Inflammatory macrophage (primary cell): Measurements from ENCODE around the gene SCN5A.

Experiments used
- DNase-seq, 2 donors: peaks; one replicate each; pipeline ENCODE4 v3.0.0-alpha.2; 2020 to 2022

Gene SCN5A

DNA sequence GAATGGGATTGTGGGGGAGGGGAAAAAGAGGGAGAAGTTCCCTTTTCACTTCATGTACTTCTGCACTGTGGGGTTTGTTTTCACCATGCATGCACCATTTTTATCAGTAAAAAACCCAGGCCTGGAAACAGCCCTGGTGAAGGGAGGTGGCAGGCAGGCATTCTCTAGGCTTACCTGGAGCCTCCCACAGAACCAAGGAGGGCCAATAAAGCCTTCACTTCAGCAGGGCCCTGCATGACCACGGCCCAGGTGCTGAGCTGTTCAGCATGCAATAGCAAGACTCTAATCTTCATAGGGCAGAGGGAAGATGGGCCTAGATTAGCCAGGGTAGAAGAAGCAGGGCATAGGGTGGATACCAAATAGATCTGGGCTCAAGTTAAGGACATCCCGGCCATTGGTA lies 49.6 kb downstream of the SCN5A start:
- DNase-seq = no peak

DNA sequence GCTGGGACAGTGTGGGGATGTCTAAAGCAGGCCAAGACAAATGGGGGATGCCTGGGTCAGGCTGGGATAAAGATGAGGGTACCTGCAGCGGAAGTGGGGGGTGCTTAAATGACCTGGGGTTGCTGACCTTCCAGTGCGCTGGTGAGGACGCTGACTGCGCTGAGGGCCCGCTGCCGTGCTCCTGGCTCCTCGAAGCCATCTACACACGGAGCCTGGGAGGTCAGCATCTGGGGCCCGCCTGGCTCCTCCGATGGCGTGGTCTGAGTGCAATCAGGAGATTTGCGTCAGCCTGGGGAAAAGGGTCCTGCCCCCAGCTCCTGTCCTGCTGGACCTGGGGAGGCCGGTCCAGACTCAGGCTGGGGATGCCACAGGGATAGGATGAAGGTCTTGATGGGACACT lies 50.7 kb downstream of the SCN5A start:
- no peak for DNase-seq

GRCh38 chr3:38597502-38598060 lies 51.9 kb downstream of the SCN5A start:
- DNase-seq = no peak

- DNase-seq = no peak
Observed at GRCh38 chr3:38595393-38595792, 54.1 kb downstream of the SCN5A start.

GRCh38 chr3:38590521-38590920 lies 59.0 kb downstream of the SCN5A start:
- DNase-seq = no peak

- DNase-seq = no peak
Observed at GRCh38 chr3:38588995-38589937, 60.2 kb downstream of the SCN5A start.

GRCh38 chr3:38588371-38588971 lies 61.0 kb downstream of the SCN5A start:
- DNase-seq = no peak

- no peak for DNase-seq
Observed at GRCh38 chr3:38587548-38588131, 61.8 kb downstream of the SCN5A start.

DNA sequence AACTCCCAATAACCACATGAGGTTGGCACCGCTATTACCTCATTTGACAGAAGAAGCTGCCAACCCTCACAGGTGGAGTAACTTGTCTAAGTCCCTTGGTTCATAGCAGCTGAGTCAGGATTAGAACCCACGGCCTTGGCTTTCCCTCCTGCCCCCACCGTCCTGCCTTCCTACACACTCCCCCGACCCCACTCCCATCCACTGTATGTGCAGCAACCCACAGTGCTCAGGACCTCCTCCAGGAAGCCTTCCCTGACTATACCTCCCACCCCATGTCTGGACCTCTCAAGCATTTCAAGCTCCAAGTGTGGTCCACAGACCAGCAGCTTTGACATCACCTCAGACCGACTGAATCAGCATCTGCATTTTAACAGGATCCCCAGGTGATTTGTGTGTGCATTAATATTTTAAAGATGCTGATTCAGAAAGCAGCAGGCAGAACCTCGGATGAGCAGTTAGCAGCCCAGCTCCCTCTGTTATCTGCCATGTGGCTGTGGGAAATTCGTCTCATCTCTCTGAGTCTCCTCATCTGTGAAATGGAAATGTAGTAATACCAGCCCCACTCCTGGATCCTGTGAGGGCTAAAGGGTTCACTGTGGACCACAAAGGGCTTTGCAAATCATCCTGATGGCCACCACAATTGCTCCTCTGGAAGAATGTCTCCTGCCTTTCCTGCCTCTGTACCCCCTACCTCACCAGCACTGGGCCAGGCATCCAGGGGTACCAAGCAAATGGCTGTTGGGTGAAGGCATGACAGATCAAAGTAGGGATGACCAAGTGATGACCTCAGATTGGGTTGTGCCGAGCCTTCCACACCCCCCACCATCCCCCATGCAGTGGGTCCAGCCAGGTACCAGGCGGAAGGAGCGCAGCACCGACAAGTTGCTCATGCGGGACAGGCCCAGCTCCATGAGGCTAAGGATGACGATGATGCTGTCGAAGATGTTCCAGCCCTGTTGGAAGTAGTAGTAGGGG lies 62.7 kb downstream of the SCN5A start:
- no peak for DNase-seq

GRCh38 chr3:38585791-38586420 lies 63.6 kb downstream of the SCN5A start:
- DNase-seq = no peak

GRCh38 chr3:38583688-38584087 lies 65.8 kb downstream of the SCN5A start:
- no peak for DNase-seq

DNA sequence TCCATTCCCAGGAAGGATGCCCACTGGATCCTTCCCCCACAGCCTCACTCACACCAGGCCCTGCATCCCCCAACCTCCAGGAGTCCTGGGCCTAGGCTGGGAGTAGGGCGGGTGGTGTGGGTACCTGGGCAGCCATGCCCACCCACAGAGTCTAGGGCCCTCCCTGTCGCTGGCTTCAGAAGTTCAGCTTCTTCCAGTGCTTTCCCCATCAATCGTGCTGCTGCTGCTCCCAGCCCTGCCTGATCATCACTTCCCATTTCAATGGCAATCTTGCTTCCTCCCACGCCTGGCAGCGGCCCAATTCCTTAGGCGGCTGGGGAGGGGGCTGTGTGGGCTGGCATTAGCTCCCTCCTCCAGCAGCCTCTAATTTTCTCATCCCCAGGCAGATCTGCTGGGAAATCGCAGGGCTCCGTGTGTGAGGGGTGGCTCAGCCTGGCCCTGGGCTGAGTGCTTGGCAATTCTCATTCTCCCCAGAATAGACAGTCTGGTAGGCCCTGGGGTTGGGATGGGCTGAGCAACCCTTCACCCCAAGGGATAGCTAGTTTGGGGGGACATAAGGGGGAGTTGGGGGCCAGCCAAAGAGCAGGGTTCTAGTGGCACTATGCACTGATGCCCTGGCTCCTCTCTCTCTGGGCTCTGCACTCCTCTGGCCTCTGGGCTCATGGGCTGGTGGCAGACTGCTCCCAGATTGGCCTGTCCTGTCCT lies 66.4 kb downstream of the SCN5A start:
- peak; percentile 20 to 31 for DNase-seq

GRCh38 chr3:38582316-38582715 lies 67.2 kb downstream of the SCN5A start:
- DNase-seq = no peak

- no peak for DNase-seq
Observed at GRCh38 chr3:38581774-38582173, 67.7 kb downstream of the SCN5A start.

DNA sequence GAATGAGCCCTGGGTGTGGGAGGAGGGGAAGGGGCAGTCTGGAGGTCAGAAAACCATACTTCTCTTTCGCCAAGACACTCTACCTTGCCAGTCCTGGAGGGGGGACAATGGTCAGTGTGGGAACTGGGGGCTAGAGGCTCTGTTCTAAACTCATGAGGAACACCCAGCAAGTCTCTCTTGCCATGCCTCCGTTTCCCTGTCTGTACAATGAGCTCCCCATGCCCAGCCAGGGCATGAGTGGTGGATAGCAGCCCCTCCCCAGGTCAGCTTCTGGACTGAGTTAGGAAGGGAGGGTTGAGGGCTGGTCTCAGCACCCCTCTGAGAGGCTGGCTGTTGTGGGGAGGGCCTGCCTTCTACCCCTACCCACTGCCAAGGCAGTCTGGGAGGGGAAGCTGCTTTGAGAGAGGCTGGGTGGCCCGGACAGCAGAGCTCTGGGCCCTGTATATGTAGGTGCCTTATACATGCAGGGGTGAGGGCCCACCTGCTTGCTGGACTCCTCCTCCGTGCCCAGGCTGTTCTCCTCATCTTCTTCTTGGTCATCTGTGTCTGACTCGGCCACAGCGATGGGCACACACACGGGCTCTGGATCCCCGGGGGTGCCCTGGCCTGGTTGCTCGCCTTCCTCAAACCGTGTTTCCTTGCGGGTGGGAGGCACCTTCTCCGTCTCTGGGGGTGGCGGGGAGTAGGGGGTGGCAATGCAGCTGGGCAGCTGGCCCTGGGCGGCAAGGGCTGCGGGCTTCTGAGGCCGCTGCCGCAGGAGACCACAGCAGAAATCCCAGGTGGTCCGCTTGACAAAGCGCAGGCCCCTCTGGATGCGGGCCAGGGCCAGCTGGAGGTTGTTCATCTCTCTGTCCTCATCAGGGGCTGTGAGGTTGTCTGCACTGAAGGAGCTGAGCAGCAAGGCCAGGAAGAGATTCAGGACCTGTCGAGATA lies 68.8 kb downstream of the SCN5A start:
- no peak for DNase-seq

GRCh38 chr3:38579551-38580449 lies 69.7 kb downstream of the SCN5A start:
- DNase-seq = peak; percentile 14 to 29

DNA sequence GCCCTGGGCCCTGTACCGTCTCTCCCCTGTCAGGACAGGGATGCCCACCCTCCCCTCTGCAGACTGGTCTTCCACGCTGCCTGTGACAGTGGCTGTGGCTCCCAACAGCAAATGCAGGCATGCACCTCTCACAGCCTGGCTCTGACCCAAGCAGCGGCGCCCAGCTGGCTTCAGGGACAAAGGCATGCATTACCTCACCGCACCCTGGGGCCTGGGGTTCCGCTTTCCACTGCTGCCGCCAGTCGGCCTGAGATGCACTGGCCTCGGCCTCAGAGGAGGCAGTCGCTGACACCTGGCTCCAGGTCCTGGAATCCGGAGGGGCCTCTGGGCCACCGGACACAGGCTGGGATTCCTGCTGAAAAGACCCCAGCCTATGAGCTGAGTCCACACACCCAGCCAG lies 70.3 kb downstream of the SCN5A start:
- no peak for DNase-seq

DNA sequence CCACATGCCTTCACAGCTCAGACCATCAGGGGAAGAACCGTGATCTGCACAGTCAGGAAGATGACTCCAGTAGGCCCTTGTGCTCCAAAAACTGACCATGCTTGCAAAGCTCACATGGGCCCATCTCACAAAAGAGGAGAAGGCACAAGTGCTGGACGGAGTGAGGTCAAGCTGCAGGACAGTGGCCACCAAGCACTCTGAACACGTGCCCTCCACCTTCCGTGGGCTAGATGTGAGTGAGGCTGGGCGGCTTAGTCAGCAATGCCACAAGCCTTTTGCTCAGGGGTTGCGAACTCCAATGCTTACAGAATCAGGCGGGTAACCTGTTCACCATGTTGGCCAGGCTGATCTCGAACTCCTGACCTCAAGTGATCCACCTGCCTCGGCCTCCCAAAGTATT lies 70.9 kb downstream of the SCN5A start:
- DNase-seq = no peak

DNA sequence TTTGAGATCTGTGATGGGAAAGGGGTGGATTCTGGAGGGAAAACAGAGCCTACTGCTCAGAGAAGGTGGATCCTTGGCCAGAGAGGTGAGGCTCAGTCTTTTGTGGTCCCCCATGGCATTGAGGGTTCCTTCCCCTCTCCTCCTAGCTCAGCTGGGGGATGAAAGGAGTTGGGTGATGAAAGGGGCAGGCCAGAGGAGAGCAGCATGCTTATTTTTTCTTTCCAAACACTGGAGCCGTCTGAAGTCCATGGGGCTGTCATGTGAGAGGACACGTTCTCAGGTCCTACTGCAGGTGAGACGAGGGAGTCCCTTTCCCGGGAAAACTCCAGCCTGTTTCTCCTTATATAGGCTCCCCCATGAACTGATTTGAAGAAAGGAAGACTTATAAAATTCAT lies 71.4 kb downstream of the SCN5A start:
- no peak for DNase-seq
